Measurements from ENCODE around the gene SERPINA1. TPM values are rescaled to one million over a fixed set of nuclear protein-coding genes. Genes with fewer than 3 reads are reported as not detected.

SERPINA1 gene
- total RNA-seq, 1 experiment from 2014 or later = not detected

- TF ChIP-seq EZH2 (IDR thresholded peaks at IDR 0.05; ENCODE audit: borderline replicate concordance, low read depth, low read length, poor library complexity, severe bottlenecking) (no peak), CTCF (conservative IDR thresholded peaks at IDR 0.05; ENCODE audit: low read depth, low read length) (no peak)
- Histone ChIP-seq H3K4me3 (ENCODE audit: low read depth, low read length, poor library complexity, severe bottlenecking) (no peak overlapping the region), H3K27ac (ENCODE audit: low read depth, low read length, poor library complexity, severe bottlenecking) (no peak overlapping the region), H3K36me3 (ENCODE audit: insufficient read depth, low read length, poor library complexity, severe bottlenecking) (no peaks in the 10 kb centered on the region), H3K27me3 (replicated peaks; ENCODE audit: insufficient read depth, low read depth, low read length, poor library complexity) (no peaks in the 10 kb centered on the region), H3K9me3 (ENCODE audit: low read depth, low read length, poor library complexity, severe bottlenecking) (no peaks in the 10 kb centered on the region), H3K4me1 (ENCODE audit: insufficient read depth, low read length, poor library complexity, severe bottlenecking) (no peaks in the 10 kb centered on the region)
- intact Hi-C loops (cut with micrococcal nuclease; ENCODE audit: unreplicated experiment) = no loop called here
- BruUV-seq (replicated peaks) = no TSS peak
- POLR2A ChIA-PET (ENCODE audit: low non-redundant PET) = no interaction called here
- CTCF ChIA-PET = no interaction called here
- DNase-seq (ENCODE audit: low spot score) = no peak
These were observed 7.0 kb downstream of the SERPINA1 start for GRCh38 chr14:94381149-94382030.

- CTCF ChIA-PET = no interaction called here
These were observed 7.9 kb downstream of the SERPINA1 start for GRCh38 chr14:94380225-94381148.

More at GRCh38 chr14:94380225-94381148, 7.9 kb downstream of the SERPINA1 start:
- TF ChIP-seq EZH2 (IDR thresholded peaks at IDR 0.05; ENCODE audit: borderline replicate concordance, low read depth, low read length, poor library complexity, severe bottlenecking) = no peak
- no peak for TF ChIP-seq CTCF (conservative IDR thresholded peaks at IDR 0.05; ENCODE audit: low read depth, low read length)
- Histone ChIP-seq H3K36me3 (ENCODE audit: insufficient read depth, low read length, poor library complexity, severe bottlenecking) (no peaks in the 10 kb centered on the region), H3K4me3 (ENCODE audit: low read depth, low read length, poor library complexity, severe bottlenecking) (no peak overlapping the region), H3K9me3 (ENCODE audit: low read depth, low read length, poor library complexity, severe bottlenecking) (no peaks in the 10 kb centered on the region), H3K27ac (ENCODE audit: low read depth, low read length, poor library complexity, severe bottlenecking) (no peak overlapping the region), H3K4me1 (ENCODE audit: insufficient read depth, low read length, poor library complexity, severe bottlenecking) (no peaks in the 10 kb centered on the region), H3K27me3 (replicated peaks; ENCODE audit: insufficient read depth, low read depth, low read length, poor library complexity) (no peaks in the 10 kb centered on the region)
- BruUV-seq (replicated peaks) = no TSS peak
- DNase-seq (ENCODE audit: low spot score) = no peak
- POLR2A ChIA-PET (ENCODE audit: low non-redundant PET) = no interaction called here
- intact Hi-C loops (cut with micrococcal nuclease; ENCODE audit: unreplicated experiment) = loop anchor here (1.0 kb wide), 1 partner anchor 16 kb away; no protein-coding TSS in a partner anchor
